Sigmoid colon (tissue), 7 donors: Measurements from ENCODE around the gene DDX31. TPM values are rescaled to one million over a fixed set of nuclear protein-coding genes. Genes with fewer than 3 reads are reported as not detected.

Experiments used
- DNase-seq: peaks from one replicate; pipeline ENCODE4 v3.0.0-alpha.2; 2019
- H3K27ac ChIP-seq, 4 donors: fragments of 200-600 bp; sonication (generic); one replicate each; pipeline ENCODE4 v1.5.1; 2016 to 2019; ENCODE audit warnings: mild to moderate bottlenecking in 1 of 4
- H3K27me3 ChIP-seq, 3 donors: fragments of 200-600 bp; sonication (generic); one replicate each; pipeline ENCODE4 v1.5.1; 2019; ENCODE audit warnings: mild to moderate bottlenecking in 1 of 3
- H3K36me3 ChIP-seq, 4 donors: fragments of 200-600 bp; sonication (generic); one replicate each; pipeline ENCODE4 v1.5.1; 2016 to 2019
- H3K4me1 ChIP-seq, 4 donors: fragments of 200-600 bp; sonication (generic); one replicate each; pipeline ENCODE4 v1.5.1; 2017 to 2019
- H3K4me3 ChIP-seq, 4 donors: fragments of 200-600 bp; sonication (generic); one replicate each; pipeline ENCODE4 v1.5.1; 2017 to 2019; ENCODE audit warnings: mild to moderate bottlenecking in 2 of 4, moderate library complexity in 1 of 4
- H3K9me3 ChIP-seq, 4 donors: fragments of 200-600 bp in 3 of 4; sonication (generic) in 3 of 4; one replicate each; pipeline versions ENCODE4 v1.5.1 to v1.6.1; 2013 to 2019
- CTCF ChIP-seq, 4 experiments: fragments of 450-650 bp in 3 of 4; fragments of 200-600 bp in 1 of 4; IDR thresholded peaks; one replicate each; pipeline ENCODE4 v1.5.1; 2016 to 2019; ENCODE audit warnings: antibody characterized with exemption in 4 of 4, mild to moderate bottlenecking in 3 of 4, moderate library complexity in 2 of 4
- EP300 ChIP-seq, 4 donors: sonication (generic); formaldehyde crosslinking; IDR thresholded peaks; one replicate each; pipeline ENCODE4 v1.6.1; 2017; ENCODE audit warnings: antibody characterized with exemption in 4 of 4
- POLR2A ChIP-seq, 2 donors: fragments of 450-650 bp; IDR thresholded peaks; one replicate each; pipeline ENCODE4 v1.6.1; 2016; ENCODE audit warnings: antibody characterized with exemption in 2 of 2, mild to moderate bottlenecking in 2 of 2, moderate library complexity in 2 of 2
- POLR2AphosphoS5 ChIP-seq, 4 donors: sonication (generic); formaldehyde crosslinking; IDR thresholded peaks; one replicate each; pipeline ENCODE4 v1.6.1; 2017; ENCODE audit warnings: antibody characterized with exemption in 4 of 4
- WGBS, 2 donors: extraction: QIAGEN DNeasy Blood & Tissue Kit; methylation state at CpG; one replicate each; pipeline ENCODE4 v1.1.7; 2013; 5-methylcytosine and 5-hydroxymethylcytosine counted together
- intact Hi-C: fragments of 100-400 bp; cut with DNase I; formaldehyde crosslinking; loops from one replicate; pipeline ENCODE4 v1.15.1; 2023
- polyA plus RNA-seq, 3 donors: library from polyadenylated mRNA; stranded (reverse); fragments of 200-250 nt; gene quantifications; one replicate each; pipeline ENCODE4 v1.2.3, GENCODE V29; 2013
- total RNA-seq, 4 donors: library from RNA; depleted of rRNA; stranded (reverse); fragments of >200 nt; gene quantifications; one replicate each; pipeline ENCODE4 v1.1.0, GENCODE V29; 2016
- donor health status: healthy with polysubstance abuse.
- donor health status: Bipolar disorder and iron deficiency.
- donor health status: healthy.

The DDX31 gene
- total and polyA plus RNA-seq, 7 donors: 2.4 to 8.1 (median 6.6) TPM

- H3K27ac ChIP-seq: no peak overlapping the region
- H3K4me1 ChIP-seq: no peaks in the 10 kb centered on the region
- DNase-seq: no peak
- WGBS, 2 donors: 79 to 84% methylated on average over 11 of the region's 11 CpGs
- H3K9me3 ChIP-seq: no peaks in the 10 kb centered on the region
- intact Hi-C loops: no loop called here
- H3K36me3 ChIP-seq: peaks cover 0 to 47% (median 19%) of the 10 kb centered on the region in 4 donors
- no peaks in the 10 kb centered on the region for H3K27me3 ChIP-seq
- H3K4me3 ChIP-seq: no peak overlapping the region
- no peak for TF ChIP-seq CTCF (IDR thresholded peaks at IDR 0.05)
- TF ChIP-seq POLR2A (IDR thresholded peaks at IDR 0.05): no peak
- no peak for TF ChIP-seq POLR2AphosphoS5 (IDR thresholded peaks at IDR 0.05)
- no peak for TF ChIP-seq EP300 (IDR thresholded peaks at IDR 0.05)
Observed at GRCh38 chr9:132663117-132663516, 6.7 kb downstream of the DDX31 start.

- no peaks in the 10 kb centered on the region for H3K9me3 ChIP-seq
- H3K36me3 ChIP-seq: peaks cover 0 to 55% (median 22%) of the 10 kb centered on the region in 4 donors
- intact Hi-C loops: no loop called here
- no peaks in the 10 kb centered on the region for H3K27me3 ChIP-seq
- TF ChIP-seq EP300 (IDR thresholded peaks at IDR 0.05): no peak
- TF ChIP-seq POLR2AphosphoS5 (IDR thresholded peaks at IDR 0.05): no peak
- TF ChIP-seq POLR2A (IDR thresholded peaks at IDR 0.05): no peak
- no peak for TF ChIP-seq CTCF (IDR thresholded peaks at IDR 0.05)
- WGBS, 2 donors: 90 to 93% methylated on average over 12 of the region's 12 CpGs
- no peaks in the 10 kb centered on the region for H3K4me1 ChIP-seq
- no peak for DNase-seq
- no peak overlapping the region for H3K4me3 ChIP-seq
- no peak overlapping the region for H3K27ac ChIP-seq
Observed at GRCh38 chr9:132662152-132662945, 7.4 kb downstream of the DDX31 start.

- TF ChIP-seq POLR2A (IDR thresholded peaks at IDR 0.05) (no peak), POLR2AphosphoS5 (IDR thresholded peaks at IDR 0.05) (no peak), CTCF (IDR thresholded peaks at IDR 0.05) (no peak), EP300 (IDR thresholded peaks at IDR 0.05) (no peak)
- Histone ChIP-seq H3K27me3 (no peaks in the 10 kb centered on the region), H3K4me3 (no peak overlapping the region), H3K36me3 (peaks cover 0 to 66% (median 24%) of the 10 kb centered on the region in 4 donors), H3K4me1 (no peaks in the 10 kb centered on the region), H3K27ac (no peak overlapping the region), H3K9me3 (no peaks in the 10 kb centered on the region)
- no peak for DNase-seq
- 91 to 94% methylated on average over 7 of the region's 7 CpGs for WGBS, 2 donors
- intact Hi-C loops: no loop called here
Observed at GRCh38 chr9:132656299-132656698, 13.5 kb downstream of the DDX31 start.

GRCh38 chr9:132651259-132651658 is 18.5 kb downstream of the DDX31 start:
- no peak for DNase-seq
- H3K36me3 ChIP-seq: peaks cover 0 to 65% (median 29%) of the 10 kb centered on the region in 4 donors
- WGBS, 2 donors: 37 to 72% methylated on average over 6 of the region's 6 CpGs

More at GRCh38 chr9:132651259-132651658, 18.5 kb downstream of the DDX31 start:
- Histone ChIP-seq H3K27ac (no peak overlapping the region), H3K27me3 (no peaks in the 10 kb centered on the region), H3K4me3 (no peak overlapping the region), H3K9me3 (no peaks in the 10 kb centered on the region), H3K4me1 (no peaks in the 10 kb centered on the region)
- intact Hi-C loops: no loop called here
- no peak for TF ChIP-seq POLR2A (IDR thresholded peaks at IDR 0.05)
- peak in 1 of 4 experiments; percentile 7 for TF ChIP-seq CTCF (IDR thresholded peaks at IDR 0.05)
- TF ChIP-seq POLR2AphosphoS5 (IDR thresholded peaks at IDR 0.05): no peak
